K562 (cell line): Measurements from ENCODE around the gene LIMCH1.

Experiments
- CBX3 ChIP-seq, 2 experiments: IDR thresholded peaks; 1 replicate in 1 of 2; 2 replicates in 1 of 2; pipeline ENCODE4 v1.6.1; 2012; ENCODE audit warnings: inconsistent platforms in 2 of 2, low read length in 2 of 2, borderline replicate concordance in 1 of 2, control low read depth in 1 of 2
- HDAC2 ChIP-seq: fragments of 450-650 bp; IDR thresholded peaks from 2 replicates; pipeline ENCODE4 v1.6.1; 2016; ENCODE audit warnings: mild to moderate bottlenecking
- JUNB ChIP-seq: fragments of 450-650 bp; formaldehyde crosslinking; conservative IDR thresholded peaks from 2 replicates; pipeline ENCODE4 v1.4.0; 2020; ENCODE audit warnings: mild to moderate bottlenecking
- MAFK ChIP-seq: IDR thresholded peaks from 2 replicates; pipeline ENCODE4 v1.6.1; 2011; ENCODE audit warnings: low read length, improper control_type of control experiment
- MED1 ChIP-seq: sonication (generic); formaldehyde crosslinking; IDR thresholded peaks from 2 replicates; pipeline ENCODE4 v1.8.1; 2023; ENCODE audit warnings: missing genetic modification reagents, borderline replicate concordance
- SREBF1 ChIP-seq: fragments of 150-350 bp; IDR thresholded peaks from 2 replicates; pipeline ENCODE4 v1.6.1; 2014; ENCODE audit warnings: antibody characterized with exemption, low read depth, low read length, borderline replicate concordance
- TCF7L2 ChIP-seq: fragments of 150-350 bp; IDR thresholded peaks from 2 replicates; pipeline ENCODE4 v1.6.1; 2016; ENCODE audit warnings: low read depth, mild to moderate bottlenecking, low read length, moderate library complexity
- ZFX ChIP-seq: sonication (generic); formaldehyde crosslinking; IDR thresholded peaks from 2 replicates; pipeline ENCODE4 v1.8.0; 2022; ENCODE audit warnings: mild to moderate bottlenecking, missing genetic modification reagents, moderate library complexity
- TF ChIP-seq, protein P1 (sequence below), 3 experiments: IDR thresholded peaks in 2 of 3; conservative IDR thresholded peaks in 1 of 3; 2 replicates each; pipeline ENCODE4 v1.5.1; 2011 to 2012; ENCODE audit warnings: low read length in 3 of 3, mild to moderate bottlenecking in 3 of 3, control low read depth in 2 of 3, improper control_type of control experiment in 1 of 3, inconsistent platforms in 1 of 3, low read depth in 1 of 3, mixed read lengths in 1 of 3, moderate library complexity in 1 of 3; ENCODE audit not compliant: insufficient read depth in 2 of 3
- TF ChIP-seq, protein P2 (sequence below), 2 experiments: fragments of 450-650 bp; formaldehyde crosslinking in 1 of 2; IDR thresholded peaks; 2 replicates each; pipeline versions ENCODE4 v1.4.0 to v1.6.1; 2014 to 2020; ENCODE audit warnings: mild to moderate bottlenecking in 2 of 2, borderline replicate concordance in 1 of 2, low read depth in 1 of 2
- TF ChIP-seq, protein P3 (sequence below), 2 experiments: IDR thresholded peaks in 1 of 2; conservative IDR thresholded peaks in 1 of 2; 2 replicates each; pipeline ENCODE4 v1.6.1; 2016; ENCODE audit warnings: low read depth in 2 of 2, mild to moderate bottlenecking in 1 of 2, missing compliant biosample characterization in 1 of 2, missing genetic modification characterization in 1 of 2, moderate library complexity in 1 of 2

DNA sequence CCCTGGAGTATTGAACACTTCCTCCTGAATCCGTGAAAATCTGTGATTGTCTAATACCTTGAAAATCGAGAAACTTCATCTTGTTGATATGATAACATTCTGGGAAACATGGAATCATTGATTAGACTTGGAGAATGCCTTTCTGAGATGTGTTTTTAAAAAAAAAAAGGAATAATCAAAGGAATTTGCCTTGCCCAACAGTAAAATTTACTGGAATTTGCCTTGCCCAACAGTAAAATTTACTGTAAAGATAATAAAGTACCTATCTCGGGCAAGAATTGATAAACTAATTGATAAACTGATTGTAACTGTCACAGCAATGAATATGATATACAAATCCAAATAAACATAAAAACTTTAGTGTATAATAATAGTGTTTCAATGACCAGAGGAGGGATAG, 165.8 kb downstream of the LIMCH1 start:
- TF ChIP-seq, protein P1, sequence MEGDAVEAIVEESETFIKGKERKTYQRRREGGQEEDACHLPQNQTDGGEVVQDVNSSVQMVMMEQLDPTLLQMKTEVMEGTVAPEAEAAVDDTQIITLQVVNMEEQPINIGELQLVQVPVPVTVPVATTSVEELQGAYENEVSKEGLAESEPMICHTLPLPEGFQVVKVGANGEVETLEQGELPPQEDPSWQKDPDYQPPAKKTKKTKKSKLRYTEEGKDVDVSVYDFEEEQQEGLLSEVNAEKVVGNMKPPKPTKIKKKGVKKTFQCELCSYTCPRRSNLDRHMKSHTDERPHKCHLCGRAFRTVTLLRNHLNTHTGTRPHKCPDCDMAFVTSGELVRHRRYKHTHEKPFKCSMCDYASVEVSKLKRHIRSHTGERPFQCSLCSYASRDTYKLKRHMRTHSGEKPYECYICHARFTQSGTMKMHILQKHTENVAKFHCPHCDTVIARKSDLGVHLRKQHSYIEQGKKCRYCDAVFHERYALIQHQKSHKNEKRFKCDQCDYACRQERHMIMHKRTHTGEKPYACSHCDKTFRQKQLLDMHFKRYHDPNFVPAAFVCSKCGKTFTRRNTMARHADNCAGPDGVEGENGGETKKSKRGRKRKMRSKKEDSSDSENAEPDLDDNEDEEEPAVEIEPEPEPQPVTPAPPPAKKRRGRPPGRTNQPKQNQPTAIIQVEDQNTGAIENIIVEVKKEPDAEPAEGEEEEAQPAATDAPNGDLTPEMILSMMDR (IDR thresholded peaks at IDR 0.05 in 2 of 3, conservative IDR thresholded peaks at IDR 0.05 in 1 of 3; ENCODE audit: insufficient read depth in 2 of 3, low read depth in 1 of 3, low read length in 3 of 3), result no peak
- no peak for TF ChIP-seq ZFX (CRISPR knock-in tag)
- TF ChIP-seq, protein P2, sequence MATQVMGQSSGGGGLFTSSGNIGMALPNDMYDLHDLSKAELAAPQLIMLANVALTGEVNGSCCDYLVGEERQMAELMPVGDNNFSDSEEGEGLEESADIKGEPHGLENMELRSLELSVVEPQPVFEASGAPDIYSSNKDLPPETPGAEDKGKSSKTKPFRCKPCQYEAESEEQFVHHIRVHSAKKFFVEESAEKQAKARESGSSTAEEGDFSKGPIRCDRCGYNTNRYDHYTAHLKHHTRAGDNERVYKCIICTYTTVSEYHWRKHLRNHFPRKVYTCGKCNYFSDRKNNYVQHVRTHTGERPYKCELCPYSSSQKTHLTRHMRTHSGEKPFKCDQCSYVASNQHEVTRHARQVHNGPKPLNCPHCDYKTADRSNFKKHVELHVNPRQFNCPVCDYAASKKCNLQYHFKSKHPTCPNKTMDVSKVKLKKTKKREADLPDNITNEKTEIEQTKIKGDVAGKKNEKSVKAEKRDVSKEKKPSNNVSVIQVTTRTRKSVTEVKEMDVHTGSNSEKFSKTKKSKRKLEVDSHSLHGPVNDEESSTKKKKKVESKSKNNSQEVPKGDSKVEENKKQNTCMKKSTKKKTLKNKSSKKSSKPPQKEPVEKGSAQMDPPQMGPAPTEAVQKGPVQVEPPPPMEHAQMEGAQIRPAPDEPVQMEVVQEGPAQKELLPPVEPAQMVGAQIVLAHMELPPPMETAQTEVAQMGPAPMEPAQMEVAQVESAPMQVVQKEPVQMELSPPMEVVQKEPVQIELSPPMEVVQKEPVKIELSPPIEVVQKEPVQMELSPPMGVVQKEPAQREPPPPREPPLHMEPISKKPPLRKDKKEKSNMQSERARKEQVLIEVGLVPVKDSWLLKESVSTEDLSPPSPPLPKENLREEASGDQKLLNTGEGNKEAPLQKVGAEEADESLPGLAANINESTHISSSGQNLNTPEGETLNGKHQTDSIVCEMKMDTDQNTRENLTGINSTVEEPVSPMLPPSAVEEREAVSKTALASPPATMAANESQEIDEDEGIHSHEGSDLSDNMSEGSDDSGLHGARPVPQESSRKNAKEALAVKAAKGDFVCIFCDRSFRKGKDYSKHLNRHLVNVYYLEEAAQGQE (IDR thresholded peaks at IDR 0.05; ENCODE audit: borderline replicate concordance), result no peak
- TF ChIP-seq, protein P2 (CRISPR knock-in tag; IDR thresholded peaks at IDR 0.05; ENCODE audit: low read depth), result no peak
- no peak for TF ChIP-seq SREBF1
- TF ChIP-seq, protein P3, sequence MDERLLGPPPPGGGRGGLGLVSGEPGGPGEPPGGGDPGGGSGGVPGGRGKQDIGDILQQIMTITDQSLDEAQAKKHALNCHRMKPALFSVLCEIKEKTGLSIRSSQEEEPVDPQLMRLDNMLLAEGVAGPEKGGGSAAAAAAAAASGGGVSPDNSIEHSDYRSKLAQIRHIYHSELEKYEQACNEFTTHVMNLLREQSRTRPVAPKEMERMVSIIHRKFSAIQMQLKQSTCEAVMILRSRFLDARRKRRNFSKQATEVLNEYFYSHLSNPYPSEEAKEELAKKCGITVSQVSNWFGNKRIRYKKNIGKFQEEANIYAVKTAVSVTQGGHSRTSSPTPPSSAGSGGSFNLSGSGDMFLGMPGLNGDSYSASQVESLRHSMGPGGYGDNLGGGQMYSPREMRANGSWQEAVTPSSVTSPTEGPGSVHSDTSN (CRISPR knock-in tag; IDR thresholded peaks at IDR 0.05; ENCODE audit: low read depth), result no peak
- TF ChIP-seq, protein P3 (tag; conservative IDR thresholded peaks at IDR 0.05; ENCODE audit: low read depth), result no peak
- no peak for TF ChIP-seq MAFK
- TF ChIP-seq CBX3 (IDR thresholded peaks at IDR 0.05; ENCODE audit: borderline replicate concordance in 1 of 2, low read length in 2 of 2), result no peak
- TF ChIP-seq MED1, result no peak
- TF ChIP-seq TCF7L2, result no peak
- no peak for TF ChIP-seq JUNB (CRISPR knock-in tag)
- TF ChIP-seq HDAC2, result no peak
